ENCODE data around the gene CRTAC1. TPM values are rescaled to one million over a fixed set of nuclear protein-coding genes. Genes with fewer than 3 reads are reported as not detected.

CRTAC1 gene
- total RNA-seq, 2 experiments from 2014 or later: not detected

DNA sequence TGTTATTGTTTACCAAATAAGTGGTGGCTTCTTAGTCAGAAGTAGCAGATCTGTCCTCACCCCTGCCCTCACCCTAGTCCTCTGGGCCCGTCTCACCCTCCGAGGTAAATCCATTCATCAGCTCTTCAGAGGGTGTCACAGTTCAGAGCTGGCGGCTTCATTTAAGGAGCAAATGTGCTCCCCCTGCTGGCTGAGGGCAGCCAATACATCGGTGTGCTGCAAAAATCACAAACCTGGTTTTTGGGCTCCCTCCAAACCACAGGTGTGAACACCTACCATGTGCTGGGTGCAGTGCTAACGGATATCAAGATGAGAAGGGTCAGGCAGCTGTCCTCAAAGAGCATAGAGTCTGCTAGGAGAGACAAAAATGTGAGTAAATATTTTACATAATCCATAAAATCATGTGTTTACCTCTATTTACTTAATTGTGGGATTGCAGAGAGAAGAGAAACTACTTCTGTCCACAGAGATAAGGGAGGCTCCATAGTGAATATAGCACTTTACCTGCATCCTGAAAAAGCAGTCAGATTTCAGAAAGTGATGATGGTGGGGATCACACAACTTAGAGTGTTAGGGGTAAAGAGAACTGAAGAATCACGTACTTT, 15.5 kb upstream of the CRTAC1 start:
- H3K27ac Mint-ChIP-seq: no peak overlapping the region
- no peak overlapping the region for H3K4me3 Mint-ChIP-seq
- CTCF ChIA-PET: interaction anchor here (0.6 to 2.0 kb wide), 6 partner anchors 10 to 344 kb away, joined by 3 to 7 read pairs (median 5); no protein-coding TSS in a partner anchor
- H3K36me3 Mint-ChIP-seq (ENCODE audit: low read depth): no peaks in the 10 kb centered on the region
- no peaks in the 10 kb centered on the region for H3K4me1 Mint-ChIP-seq
- H3K9me3 Mint-ChIP-seq: no peaks in the 10 kb centered on the region
- DNase-seq: peak; percentile 71
- POLR2A ChIA-PET: no interaction called here
- peaks cover 30% of the 10 kb centered on the region for H3K27me3 Mint-ChIP-seq

DNA sequence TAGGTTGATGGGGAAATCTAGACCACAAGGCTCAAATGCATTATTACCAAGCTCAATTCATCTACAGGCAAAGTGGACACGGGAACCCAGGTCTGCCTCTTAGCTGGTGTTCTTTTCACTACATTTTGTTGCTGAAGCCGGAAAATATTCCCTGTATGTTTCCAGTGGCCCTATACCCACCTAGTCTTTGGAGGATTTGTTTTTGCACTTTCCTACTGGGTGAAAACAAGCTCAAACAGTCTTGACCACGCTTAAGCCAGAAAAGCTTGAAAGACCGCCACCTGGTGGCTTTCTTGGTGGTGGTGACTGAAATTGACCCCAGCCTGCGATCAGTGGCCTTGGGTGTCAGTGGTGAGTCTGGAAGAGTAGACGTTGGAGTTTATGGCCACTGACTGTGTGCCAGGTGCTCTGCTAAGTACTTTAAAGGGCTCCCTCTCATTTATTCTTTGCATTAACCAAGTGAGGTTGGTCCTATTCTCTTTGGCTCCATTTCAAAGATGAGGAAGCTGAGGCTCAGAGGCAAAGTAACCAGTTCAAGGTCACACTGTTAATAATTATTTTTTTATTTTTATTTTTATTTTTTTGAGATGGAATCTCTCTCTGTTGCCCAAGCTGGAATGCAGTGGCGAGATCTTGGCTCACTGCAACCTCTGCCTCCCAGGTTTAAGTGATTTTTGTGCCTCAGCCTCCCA, 11.1 kb upstream of the CRTAC1 start:
- ChIA-PET CTCF (interaction anchor here (0.6 to 2.9 kb wide), 12 partner anchors 8 to 633 kb away, joined by 3 to 20 read pairs (median 4); no protein-coding TSS in a partner anchor), POLR2A (no interaction called here)

DNA sequence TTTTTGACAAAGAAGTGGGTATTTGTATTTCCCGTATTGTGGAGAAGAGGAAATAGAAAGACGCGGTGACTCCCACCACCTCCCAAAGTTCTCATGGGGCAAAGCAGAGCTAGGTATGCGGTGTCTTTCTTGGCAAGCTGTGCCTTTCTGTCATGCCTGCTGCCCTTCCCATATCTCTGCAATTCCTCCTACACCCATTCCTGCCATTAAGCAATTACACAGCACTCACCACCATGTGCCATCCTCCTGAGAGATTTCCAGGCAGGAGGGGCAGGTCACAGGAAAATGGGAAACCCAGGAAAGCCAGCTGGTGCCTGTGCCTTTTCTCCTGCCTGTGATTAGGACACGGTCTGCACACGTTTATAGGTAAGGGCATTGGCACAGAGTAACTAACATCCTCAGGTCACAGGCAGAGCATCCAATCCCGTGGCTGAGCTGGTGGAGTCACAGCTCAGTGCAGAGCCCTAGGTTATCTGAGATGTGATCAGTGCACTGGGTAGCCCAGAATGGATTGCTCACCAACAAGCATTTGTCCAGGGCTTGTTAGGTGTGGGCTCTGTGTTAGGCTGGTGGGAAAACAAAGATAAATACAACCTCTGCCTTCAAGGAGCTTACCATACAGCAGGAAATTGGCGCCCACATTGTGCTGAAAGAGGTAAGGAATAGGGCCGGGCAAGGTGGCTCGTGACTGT, 9.4 kb upstream of the CRTAC1 start:
- H3K4me1 Mint-ChIP-seq: no peaks in the 10 kb centered on the region
- no peak for DNase-seq
- no peak overlapping the region for H3K4me3 Mint-ChIP-seq
- H3K27ac Mint-ChIP-seq: no peak overlapping the region
- CTCF ChIA-PET: interaction anchor here (0.7 to 2.9 kb wide), 5 partner anchors 125 to 968 kb away, joined by 3 to 20 read pairs (median 4); no protein-coding TSS in a partner anchor
- POLR2A ChIA-PET: no interaction called here
- no peaks in the 10 kb centered on the region for H3K9me3 Mint-ChIP-seq
- no peaks in the 10 kb centered on the region for H3K36me3 Mint-ChIP-seq (ENCODE audit: low read depth)
- peaks cover 81% of the 10 kb centered on the region for H3K27me3 Mint-ChIP-seq

More for the DNA sequence above, 11.1 kb upstream of the CRTAC1 start:
- Mint-ChIP-seq H3K36me3 (ENCODE audit: low read depth) (no peaks in the 10 kb centered on the region), H3K9me3 (no peaks in the 10 kb centered on the region), H3K27ac (no peak overlapping the region), H3K4me3 (no peak overlapping the region), H3K27me3 (peaks cover 68% of the 10 kb centered on the region), H3K4me1 (no peaks in the 10 kb centered on the region)
- DNase-seq: peak; percentile 45

DNA sequence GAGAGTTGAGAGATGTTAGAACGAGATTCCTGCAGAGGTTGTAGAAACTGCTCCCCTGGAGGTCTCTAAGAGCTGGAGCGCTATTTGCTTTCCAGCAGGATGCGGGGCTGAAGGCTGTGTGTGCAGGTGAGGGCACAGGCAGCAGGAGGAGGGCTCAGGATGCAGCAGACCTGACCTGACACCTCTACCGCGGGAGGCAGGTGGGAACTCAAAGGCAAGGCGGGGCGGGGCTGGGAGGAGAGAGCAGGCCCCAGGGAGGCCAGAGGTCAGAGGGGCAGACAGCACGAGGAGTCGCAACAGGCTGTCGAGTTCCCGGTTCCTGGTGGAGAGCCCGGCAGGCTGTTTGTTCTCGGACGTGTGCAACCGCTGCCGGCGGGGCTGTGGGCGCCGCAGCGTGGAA, 7.9 kb upstream of the CRTAC1 start:
- no peak for DNase-seq
- Mint-ChIP-seq H3K4me1 (no peaks in the 10 kb centered on the region), H3K9me3 (no peaks in the 10 kb centered on the region), H3K27me3 (peaks cover 82% of the 10 kb centered on the region), H3K36me3 (ENCODE audit: low read depth) (no peaks in the 10 kb centered on the region), H3K27ac (no peak overlapping the region), H3K4me3 (no peak overlapping the region)
- CTCF ChIA-PET: no interaction called here
- POLR2A ChIA-PET: no interaction called here

DNA sequence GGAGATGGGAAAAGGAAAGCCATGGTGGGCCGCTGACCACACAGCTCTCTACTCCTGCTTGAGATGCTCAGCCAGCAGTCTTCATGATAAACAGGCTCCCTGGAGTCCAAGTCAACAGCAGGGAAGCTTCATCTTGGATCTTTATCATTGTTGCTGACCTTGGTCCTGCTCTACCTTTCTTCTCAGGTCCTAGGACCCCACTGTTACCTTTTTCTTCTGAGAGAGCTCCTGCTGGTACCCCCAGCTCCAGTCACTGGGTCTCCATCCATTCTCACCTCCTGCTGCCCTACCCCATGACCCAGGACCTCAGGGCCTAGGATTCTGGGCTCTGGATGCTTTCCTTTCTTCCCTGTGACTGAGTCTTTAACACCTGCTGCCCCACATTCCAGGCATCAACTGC, 5.2 kb upstream of the CRTAC1 start:
- Mint-ChIP-seq H3K9me3 (no peaks in the 10 kb centered on the region), H3K27ac (no peak overlapping the region), H3K27me3 (peaks cover 86% of the 10 kb centered on the region), H3K4me1 (no peaks in the 10 kb centered on the region), H3K4me3 (no peak overlapping the region), H3K36me3 (ENCODE audit: low read depth) (no peaks in the 10 kb centered on the region)
- ChIA-PET POLR2A (no interaction called here), CTCF (interaction anchor here (0.8 to 1.4 kb wide), 3 partner anchors 10 to 121 kb away, joined by 3 to 5 read pairs (median 4); no protein-coding TSS in a partner anchor)
- no peak for DNase-seq

DNA sequence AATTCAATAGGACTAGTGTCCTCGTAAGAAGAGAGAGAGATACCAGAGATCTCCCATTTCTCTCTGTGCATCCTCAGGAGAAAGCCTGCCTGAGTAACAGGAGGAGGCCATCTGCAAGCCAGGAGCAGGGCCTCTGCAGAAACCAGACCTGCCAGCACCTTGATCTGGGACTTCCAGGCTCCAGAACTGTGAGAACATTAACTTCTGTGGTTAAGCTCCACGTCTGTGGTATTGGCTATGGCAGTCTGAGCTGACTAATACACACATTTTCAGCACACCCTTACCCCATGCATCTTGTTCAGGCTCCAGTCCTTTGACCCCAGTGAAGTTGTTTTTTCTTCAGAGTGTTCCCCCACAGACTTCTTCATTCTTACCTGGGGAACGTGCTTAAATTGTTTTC, 3.1 kb upstream of the CRTAC1 start:
- Mint-ChIP-seq H3K36me3 (ENCODE audit: low read depth) (no peaks in the 10 kb centered on the region), H3K27ac (no peak overlapping the region), H3K4me1 (peaks cover 1% of the 10 kb centered on the region), H3K4me3 (no peak overlapping the region), H3K27me3 (peaks cover 79% of the 10 kb centered on the region), H3K9me3 (no peaks in the 10 kb centered on the region)
- DNase-seq: no peak
- ChIA-PET CTCF (interaction anchor here (1.5 kb wide), 1 partner anchor 8 kb away, joined by 4 read pairs; no protein-coding TSS in a partner anchor), POLR2A (no interaction called here)

DNA sequence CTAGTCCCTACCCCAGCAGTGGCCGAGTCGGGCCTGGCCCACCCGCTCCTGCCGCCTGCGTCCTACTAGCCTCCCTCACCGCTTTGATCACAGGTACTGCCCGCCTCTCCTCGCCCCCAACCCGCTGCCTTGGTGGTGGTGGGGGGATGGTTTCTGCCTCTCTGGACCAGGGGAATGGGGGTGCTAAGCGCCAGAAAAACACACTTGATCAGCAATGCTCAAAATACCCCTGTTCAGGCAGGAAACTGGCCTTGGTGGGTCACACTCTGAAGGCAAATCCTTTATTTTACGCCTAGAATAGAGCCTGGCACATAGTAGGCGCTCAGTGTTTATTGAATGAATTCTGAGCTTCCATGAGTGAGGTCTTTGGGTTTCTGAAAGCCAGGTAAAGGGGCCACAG, 1.0 kb upstream of the CRTAC1 start:
- Mint-ChIP-seq H3K4me3 (no peak overlapping the region), H3K9me3 (no peaks in the 10 kb centered on the region), H3K36me3 (ENCODE audit: low read depth) (no peaks in the 10 kb centered on the region), H3K27me3 (peaks cover 69% of the 10 kb centered on the region), H3K4me1 (peaks cover 3% of the 10 kb centered on the region), H3K27ac (no peak overlapping the region)
- CTCF ChIA-PET: interaction anchor here (1.1 kb wide), 1 partner anchor 117 kb away, joined by 4 read pairs; no protein-coding TSS in a partner anchor
- POLR2A ChIA-PET: no interaction called here
- DNase-seq: no peak

DNA sequence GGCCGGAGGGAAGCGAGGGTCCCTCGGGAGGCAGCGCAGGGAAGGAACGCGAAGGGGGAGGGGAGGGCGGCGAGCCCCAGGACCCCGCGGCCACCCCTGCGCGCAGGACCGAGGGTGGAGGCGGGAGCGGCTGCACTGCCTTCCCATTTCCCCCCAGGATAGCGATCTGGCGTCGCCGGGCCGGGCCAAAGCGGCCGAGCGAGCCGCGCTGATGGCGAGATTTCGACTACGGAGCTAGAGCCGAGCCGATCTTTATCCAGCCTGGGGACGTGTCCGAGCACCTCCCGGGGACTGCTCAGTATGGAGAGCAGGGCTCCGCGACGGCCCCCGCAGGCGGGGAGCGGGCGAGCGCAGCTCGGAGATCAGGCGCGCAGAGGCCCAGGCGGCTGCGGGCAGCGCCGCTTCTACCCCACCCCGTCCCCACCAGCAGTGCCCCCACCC, 590 bp upstream of the CRTAC1 start:
- no peak for DNase-seq
- Mint-ChIP-seq H3K36me3 (ENCODE audit: low read depth) (no peaks in the 10 kb centered on the region), H3K4me1 (peaks cover 3% of the 10 kb centered on the region), H3K9me3 (no peaks in the 10 kb centered on the region), H3K27me3 (peaks cover 64% of the 10 kb centered on the region), H3K4me3 (no peak overlapping the region), H3K27ac (no peak overlapping the region)
- POLR2A ChIA-PET: no interaction called here
- CTCF ChIA-PET: interaction anchor here (1.1 kb wide), 1 partner anchor 116 kb away, joined by 4 read pairs; no protein-coding TSS in a partner anchor

DNA sequence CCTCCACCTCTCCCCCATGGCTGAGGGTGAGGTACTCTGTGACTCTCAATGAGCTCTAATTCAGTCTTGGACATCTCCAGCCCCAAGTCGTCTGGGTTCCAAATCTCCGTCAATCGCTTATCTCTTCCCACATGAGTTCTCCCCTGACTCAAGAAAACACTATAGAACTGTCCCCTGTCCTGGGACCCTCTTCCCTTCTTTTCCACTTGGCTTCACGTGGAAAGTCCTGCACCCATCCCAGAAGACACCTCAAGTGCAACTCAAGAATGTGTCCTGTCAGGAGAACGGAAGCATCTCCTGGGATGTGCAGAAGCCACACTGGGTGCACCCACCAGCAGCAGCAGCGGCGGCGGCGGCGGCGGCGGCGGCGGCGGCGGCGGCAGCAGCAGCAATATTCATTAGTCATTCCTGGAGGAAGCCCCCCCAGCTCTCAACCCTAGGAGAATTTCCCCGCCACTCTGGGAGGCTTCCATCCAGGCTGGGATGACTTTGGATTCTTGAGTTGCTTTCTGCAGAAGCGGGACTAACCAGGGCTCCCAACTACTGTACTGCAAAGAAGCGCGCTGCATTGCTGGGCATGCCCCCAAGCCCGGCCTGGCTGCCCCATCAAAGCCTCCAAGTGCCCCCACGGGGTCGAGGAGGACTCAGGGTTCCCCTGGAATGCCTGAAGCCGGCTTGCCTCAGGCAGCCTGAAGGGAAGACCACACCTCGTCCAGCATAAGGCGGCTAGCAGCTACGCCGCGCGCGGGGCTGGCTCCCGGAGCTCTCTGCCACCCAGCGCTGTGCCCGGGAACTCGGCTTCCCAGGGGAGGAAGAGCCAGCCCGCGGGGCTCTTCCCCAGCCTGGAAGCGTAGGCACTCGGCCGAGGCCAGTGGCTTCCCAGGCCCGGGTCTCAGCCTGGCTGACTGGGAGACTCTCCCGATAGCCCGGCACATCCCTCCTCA, 1.0 kb downstream of the CRTAC1 start:
- Mint-ChIP-seq H3K27me3 (peaks cover 51% of the 10 kb centered on the region), H3K27ac (no peak overlapping the region), H3K9me3 (no peaks in the 10 kb centered on the region), H3K4me3 (no peak overlapping the region), H3K36me3 (ENCODE audit: low read depth) (no peaks in the 10 kb centered on the region), H3K4me1 (peaks cover 3% of the 10 kb centered on the region)
- DNase-seq: no peak
- POLR2A ChIA-PET: no interaction called here
- CTCF ChIA-PET: interaction anchor here (0.6 to 1.5 kb wide), 3 partner anchors 38 to 323 kb away, joined by 3 read pairs; no protein-coding TSS in a partner anchor

DNA sequence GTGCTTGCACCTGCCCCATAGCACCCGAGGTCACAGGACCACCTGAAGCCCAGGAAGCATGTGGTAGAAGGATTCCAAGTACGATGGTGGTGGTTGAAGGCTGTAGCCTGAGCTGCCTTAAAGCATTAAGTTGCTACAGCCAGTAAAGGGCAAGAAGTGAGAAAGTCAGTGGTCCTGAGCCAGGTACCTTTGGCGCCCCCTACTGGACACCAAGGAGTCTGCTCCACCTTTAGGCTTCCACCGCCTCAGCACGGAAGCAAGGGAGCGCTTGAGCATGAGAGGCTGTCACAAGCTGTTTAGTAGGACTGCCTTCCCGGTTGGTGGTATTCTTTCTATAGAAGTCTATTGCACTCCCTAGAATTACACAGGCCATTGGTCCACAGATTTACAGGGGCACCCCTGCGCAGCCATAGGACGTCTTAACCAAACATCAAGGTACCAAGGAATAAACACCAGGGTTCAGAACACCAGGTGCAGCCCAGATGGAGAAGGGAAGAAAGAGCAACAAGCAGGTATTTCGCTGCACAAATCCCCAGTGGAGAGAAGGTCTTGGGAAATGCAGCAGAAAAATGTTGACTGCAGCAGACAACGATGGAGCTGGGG, 2.2 kb downstream of the CRTAC1 start:
- Mint-ChIP-seq H3K27me3 (peaks cover 47% of the 10 kb centered on the region), H3K4me1 (peaks cover 3% of the 10 kb centered on the region), H3K27ac (no peak overlapping the region), H3K36me3 (ENCODE audit: low read depth) (no peaks in the 10 kb centered on the region), H3K4me3 (no peak overlapping the region), H3K9me3 (no peaks in the 10 kb centered on the region)
- ChIA-PET POLR2A (no interaction called here), CTCF (interaction anchor here (0.7 to 1.5 kb wide), 4 partner anchors 12 to 117 kb away, joined by 3 read pairs; no protein-coding TSS in a partner anchor)
- DNase-seq: peak; percentile 74

DNA sequence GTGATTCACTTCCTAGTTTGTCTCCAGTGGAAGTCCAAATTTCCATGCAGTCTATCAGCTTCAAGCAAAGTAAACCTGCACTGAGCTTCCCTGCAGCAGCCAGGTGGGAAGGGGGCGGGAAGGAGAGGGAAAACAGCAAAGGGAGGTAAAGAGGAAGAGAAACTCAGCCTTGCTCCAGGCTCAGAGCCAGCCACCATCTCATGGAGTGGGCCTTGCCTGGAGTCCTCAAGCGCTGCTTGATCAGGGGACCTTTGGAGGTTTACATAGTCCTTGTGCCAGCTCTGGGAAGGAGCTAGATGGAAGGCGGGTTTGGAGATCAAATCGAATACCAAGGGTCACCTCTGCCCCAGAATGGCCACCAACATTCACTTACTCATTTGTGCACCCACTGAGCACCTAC, 7.4 kb downstream of the CRTAC1 start:
- no peak for DNase-seq
- Mint-ChIP-seq H3K27ac (no peak overlapping the region), H3K4me1 (no peaks in the 10 kb centered on the region), H3K27me3 (peaks cover 21% of the 10 kb centered on the region), H3K4me3 (no peak overlapping the region), H3K36me3 (ENCODE audit: low read depth) (no peaks in the 10 kb centered on the region), H3K9me3 (no peaks in the 10 kb centered on the region)
- ChIA-PET CTCF (no interaction called here), POLR2A (no interaction called here)

DNA sequence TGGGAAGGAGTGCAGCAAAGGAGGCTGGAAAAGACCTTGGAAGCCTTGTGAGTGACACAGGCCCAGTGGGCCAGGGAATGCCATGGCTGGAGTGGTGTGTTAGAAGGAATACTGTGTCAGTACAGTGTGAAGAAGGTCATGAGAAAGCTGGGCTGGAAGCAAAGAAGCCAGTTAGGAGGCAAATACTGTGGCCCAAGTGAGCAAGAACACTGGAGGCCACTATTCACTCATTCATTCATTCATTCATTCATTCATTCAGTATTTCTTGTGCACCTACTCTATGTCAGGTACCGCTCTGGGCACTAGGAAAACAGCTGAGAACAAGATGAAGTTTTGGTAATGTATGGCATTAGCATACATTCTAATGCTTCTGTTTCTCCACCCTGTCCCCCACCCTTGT, 9.6 kb downstream of the CRTAC1 start:
- DNase-seq: no peak
- Mint-ChIP-seq H3K27ac (no peak overlapping the region), H3K36me3 (ENCODE audit: low read depth) (no peaks in the 10 kb centered on the region), H3K4me3 (no peak overlapping the region), H3K4me1 (no peaks in the 10 kb centered on the region), H3K9me3 (no peaks in the 10 kb centered on the region), H3K27me3 (peaks cover 21% of the 10 kb centered on the region)
- CTCF ChIA-PET: no interaction called here
- POLR2A ChIA-PET: no interaction called here
